HEK293 (cell line): ENCODE measurements around the gene RTBDN.
A peak's percentile ranks its signal among the peaks of the same experiment; 100 is the strongest.

Experiments used
- GLI2 ChIP-seq: fragments of 450-650 bp; formaldehyde crosslinking; IDR thresholded peaks from 2 replicates; pipeline ENCODE4; 2017; ENCODE audit warnings: missing biosample characterization, missing genetic modification characterization, low read depth, borderline replicate concordance
- GLIS2 ChIP-seq: fragments of 450-650 bp; formaldehyde crosslinking; IDR thresholded peaks from 2 replicates; pipeline ENCODE4 v1.5.1; 2016; ENCODE audit warnings: missing biosample characterization, missing genetic modification characterization
- HOXA7 ChIP-seq: sonication (generic); formaldehyde crosslinking; IDR thresholded peaks from 2 replicates; pipeline ENCODE4 v1.8.1; 2022; ENCODE audit warnings: missing genetic modification reagents, borderline replicate concordance
- KLF1 ChIP-seq: fragments of 450-650 bp; formaldehyde crosslinking; IDR thresholded peaks from 2 replicates; pipeline ENCODE4 v1.5.1; 2016; ENCODE audit warnings: missing biosample characterization, missing genetic modification characterization
- PRDM6 ChIP-seq: fragments of 450-650 bp; formaldehyde crosslinking; IDR thresholded peaks from 2 replicates; pipeline ENCODE4 v1.5.1; 2017; ENCODE audit warnings: missing biosample characterization, missing genetic modification characterization
- SETDB1 ChIP-seq: IDR thresholded peaks from one replicate; pipeline ENCODE4 v1.6.1; 2017; ENCODE audit warnings: mild to moderate bottlenecking, low read length, moderate library complexity, mixed read lengths; ENCODE audit not compliant: insufficient read length
- ZBTB11 ChIP-seq: fragments of 450-650 bp; formaldehyde crosslinking; conservative IDR thresholded peaks from 2 replicates; pipeline ENCODE4 v1.5.1; 2016; ENCODE audit warnings: low read depth, missing biosample characterization, missing genetic modification characterization
- ZBTB20 ChIP-seq: fragments of 450-650 bp; formaldehyde crosslinking; IDR thresholded peaks from 2 replicates; pipeline ENCODE4 v1.5.1; 2016; ENCODE audit warnings: missing biosample characterization, missing genetic modification characterization
- ZBTB44 ChIP-seq: fragments of 450-650 bp; IDR thresholded peaks from 2 replicates; pipeline ENCODE4 v1.5.1; 2018; ENCODE audit warnings: missing biosample characterization, mild to moderate bottlenecking, missing genetic modification characterization
- ZBTB7A ChIP-seq: fragments of 450-650 bp; formaldehyde crosslinking; IDR thresholded peaks from 2 replicates; pipeline ENCODE4 v1.5.1; 2016; ENCODE audit warnings: low read depth, missing biosample characterization, missing genetic modification characterization
- ZNF146 ChIP-seq: fragments of 450-650 bp; formaldehyde crosslinking; IDR thresholded peaks from 2 replicates; pipeline ENCODE4 v1.5.1; 2016; ENCODE audit warnings: missing biosample characterization, missing genetic modification characterization
- ZNF248 ChIP-seq: fragments of 450-650 bp; formaldehyde crosslinking; IDR thresholded peaks from 2 replicates; pipeline ENCODE4 v1.5.1; 2017; ENCODE audit warnings: missing biosample characterization, missing genetic modification characterization
- ZNF341 ChIP-seq: fragments of 450-650 bp; formaldehyde crosslinking; IDR thresholded peaks from 2 replicates; pipeline ENCODE4; 2016; ENCODE audit warnings: low read depth, missing biosample characterization, missing genetic modification characterization
- ZNF37A ChIP-seq: fragments of 450-650 bp; IDR thresholded peaks from 2 replicates; pipeline ENCODE4 v1.5.1; 2018; ENCODE audit warnings: missing biosample characterization, missing genetic modification characterization
- ZNF394 ChIP-seq: fragments of 450-650 bp; formaldehyde crosslinking; IDR thresholded peaks from 2 replicates; pipeline ENCODE4 v1.5.1; 2016; ENCODE audit warnings: missing biosample characterization, missing genetic modification characterization, mild to moderate bottlenecking, moderate library complexity, borderline replicate concordance
- ZNF426 ChIP-seq: fragments of 450-650 bp; formaldehyde crosslinking; IDR thresholded peaks from 2 replicates; pipeline ENCODE4 v1.5.1; 2017; ENCODE audit warnings: missing biosample characterization, missing genetic modification characterization, mild to moderate bottlenecking, inconsistent platforms, moderate library complexity
- ZNF513 ChIP-seq: fragments of 450-650 bp; IDR thresholded peaks from 2 replicates; pipeline ENCODE4 v1.5.1; 2018; ENCODE audit warnings: missing biosample characterization, missing genetic modification characterization
- ZNF530 ChIP-seq: fragments of 450-650 bp; formaldehyde crosslinking; IDR thresholded peaks from 2 replicates; pipeline ENCODE4 v1.5.1; 2016; ENCODE audit warnings: low read depth, missing biosample characterization, missing genetic modification characterization
- ZNF558 ChIP-seq: fragments of 450-650 bp; formaldehyde crosslinking; IDR thresholded peaks from 2 replicates; pipeline ENCODE4 v1.5.1; 2016; ENCODE audit warnings: missing biosample characterization, missing genetic modification characterization
- ZNF596 ChIP-seq: fragments of 450-650 bp; IDR thresholded peaks from 2 replicates; pipeline ENCODE4 v1.5.0; 2018; ENCODE audit warnings: missing biosample characterization, mild to moderate bottlenecking, missing genetic modification characterization, moderate library complexity
- ZNF621 ChIP-seq: fragments of 450-650 bp; formaldehyde crosslinking; IDR thresholded peaks from 2 replicates; pipeline ENCODE4 v1.5.1; 2017; ENCODE audit warnings: missing biosample characterization, missing genetic modification characterization
- ZNF626 ChIP-seq: fragments of 450-650 bp; sonication (Bioruptor Pico); formaldehyde crosslinking; IDR thresholded peaks from 2 replicates; pipeline ENCODE4 v1.5.1; 2018; ENCODE audit warnings: missing biosample characterization, missing genetic modification characterization, inconsistent platforms
- ZNF777 ChIP-seq: fragments of 450-650 bp; formaldehyde crosslinking; IDR thresholded peaks from 2 replicates; pipeline ENCODE4 v1.5.1; 2017; ENCODE audit warnings: missing biosample characterization, missing genetic modification characterization, borderline replicate concordance
- TF ChIP-seq, protein P1 (sequence below): fragments of 450-650 bp; formaldehyde crosslinking; IDR thresholded peaks from 2 replicates; pipeline ENCODE4 v1.5.1; 2016; ENCODE audit warnings: missing biosample characterization, missing genetic modification characterization
- TF ChIP-seq, protein P2 (sequence below): fragments of 450-650 bp; formaldehyde crosslinking; IDR thresholded peaks from 2 replicates; pipeline ENCODE4 v1.5.1; 2016; ENCODE audit warnings: missing biosample characterization, missing genetic modification characterization

RTBDN gene

DNA sequence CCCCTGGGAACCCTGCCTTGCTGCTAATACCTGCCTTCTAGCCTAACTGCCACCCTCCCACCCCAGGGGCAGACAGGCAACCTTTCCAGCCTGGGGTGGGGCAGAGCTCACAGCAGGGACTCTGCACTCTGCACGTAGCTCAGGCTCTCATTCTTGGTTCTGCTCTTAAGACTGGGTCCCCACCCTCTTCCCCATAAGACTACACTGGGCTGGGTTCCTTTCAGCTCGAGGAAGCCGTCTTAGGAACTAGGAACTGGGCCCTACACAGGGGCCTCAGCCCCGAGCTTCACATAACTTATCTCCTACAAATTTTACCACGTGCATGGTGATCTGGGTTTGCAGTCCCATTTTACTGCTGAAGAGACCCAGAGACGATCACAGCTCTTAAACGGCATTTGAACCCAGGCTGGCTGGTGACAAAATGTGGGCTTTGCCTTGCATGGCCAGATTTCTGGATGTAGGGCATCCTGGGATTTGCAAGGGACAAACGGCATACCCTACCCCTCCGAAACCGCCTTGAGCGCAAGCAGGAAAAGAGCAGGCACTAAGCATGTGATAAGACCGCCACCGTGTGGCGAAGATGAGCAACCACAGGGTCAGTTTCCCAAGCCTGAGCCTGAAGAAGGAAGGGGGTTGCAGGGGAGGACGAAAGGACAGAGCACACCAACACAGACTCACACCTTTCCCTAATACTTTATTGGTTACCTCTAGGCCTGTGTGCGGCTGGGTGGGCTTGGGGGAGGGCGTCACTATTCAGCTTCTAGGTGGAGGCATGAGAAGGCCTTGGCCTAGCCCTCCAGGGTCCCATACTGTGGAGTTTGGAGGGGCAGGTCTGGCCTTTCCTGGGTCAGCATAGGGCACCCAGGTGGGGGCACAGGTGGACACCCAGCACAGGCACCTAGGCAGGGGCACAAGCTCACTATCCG is 38.0 kb downstream of the RTBDN start (continued):
- peak; percentile 47; the same call in 1 of the 2 replicates for TF ChIP-seq ZBTB11 (tag by site-specific recombination)
- TF ChIP-seq ZNF426 (tag by site-specific recombination), result no peak
- no peak for TF ChIP-seq ZBTB20 (tag by site-specific recombination)
- TF ChIP-seq, protein P1, sequence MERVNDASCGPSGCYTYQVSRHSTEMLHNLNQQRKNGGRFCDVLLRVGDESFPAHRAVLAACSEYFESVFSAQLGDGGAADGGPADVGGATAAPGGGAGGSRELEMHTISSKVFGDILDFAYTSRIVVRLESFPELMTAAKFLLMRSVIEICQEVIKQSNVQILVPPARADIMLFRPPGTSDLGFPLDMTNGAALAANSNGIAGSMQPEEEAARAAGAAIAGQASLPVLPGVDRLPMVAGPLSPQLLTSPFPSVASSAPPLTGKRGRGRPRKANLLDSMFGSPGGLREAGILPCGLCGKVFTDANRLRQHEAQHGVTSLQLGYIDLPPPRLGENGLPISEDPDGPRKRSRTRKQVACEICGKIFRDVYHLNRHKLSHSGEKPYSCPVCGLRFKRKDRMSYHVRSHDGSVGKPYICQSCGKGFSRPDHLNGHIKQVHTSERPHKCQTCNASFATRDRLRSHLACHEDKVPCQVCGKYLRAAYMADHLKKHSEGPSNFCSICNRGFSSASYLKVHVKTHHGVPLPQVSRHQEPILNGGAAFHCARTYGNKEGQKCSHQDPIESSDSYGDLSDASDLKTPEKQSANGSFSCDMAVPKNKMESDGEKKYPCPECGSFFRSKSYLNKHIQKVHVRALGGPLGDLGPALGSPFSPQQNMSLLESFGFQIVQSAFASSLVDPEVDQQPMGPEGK, result no peak; the same call in 1 of the 2 replicates
- TF ChIP-seq ZNF394 (tag by site-specific recombination), result no peak
- TF ChIP-seq ZNF530, result no peak
- TF ChIP-seq ZBTB44 (tag by site-specific recombination), result no peak
- TF ChIP-seq, protein P2, sequence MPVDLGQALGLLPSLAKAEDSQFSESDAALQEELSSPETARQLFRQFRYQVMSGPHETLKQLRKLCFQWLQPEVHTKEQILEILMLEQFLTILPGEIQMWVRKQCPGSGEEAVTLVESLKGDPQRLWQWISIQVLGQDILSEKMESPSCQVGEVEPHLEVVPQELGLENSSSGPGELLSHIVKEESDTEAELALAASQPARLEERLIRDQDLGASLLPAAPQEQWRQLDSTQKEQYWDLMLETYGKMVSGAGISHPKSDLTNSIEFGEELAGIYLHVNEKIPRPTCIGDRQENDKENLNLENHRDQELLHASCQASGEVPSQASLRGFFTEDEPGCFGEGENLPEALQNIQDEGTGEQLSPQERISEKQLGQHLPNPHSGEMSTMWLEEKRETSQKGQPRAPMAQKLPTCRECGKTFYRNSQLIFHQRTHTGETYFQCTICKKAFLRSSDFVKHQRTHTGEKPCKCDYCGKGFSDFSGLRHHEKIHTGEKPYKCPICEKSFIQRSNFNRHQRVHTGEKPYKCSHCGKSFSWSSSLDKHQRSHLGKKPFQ (tag by site-specific recombination), result peak; percentile 81
- TF ChIP-seq ZNF248 (tag by site-specific recombination), result no peak
- no peak for TF ChIP-seq ZNF626
- no peak for TF ChIP-seq ZNF37A (tag by site-specific recombination)
- TF ChIP-seq GLI2 (tag by site-specific recombination), result no peak
- peak; percentile 25; the same call in 1 of the 2 replicates for TF ChIP-seq ZNF558 (tag by site-specific recombination)
- TF ChIP-seq HOXA7 (CRISPR knock-in tag), result no peak
- TF ChIP-seq ZNF596 (tag by site-specific recombination), result no peak
- TF ChIP-seq ZNF621 (tag by site-specific recombination), result no peak
- no peak for TF ChIP-seq ZNF146 (tag by site-specific recombination)
- TF ChIP-seq PRDM6 (tag by site-specific recombination), result no peak
- no peak for TF ChIP-seq ZNF777 (tag by site-specific recombination)
- no peak for TF ChIP-seq SETDB1
- peak; percentile 86 for TF ChIP-seq KLF1
- no peak; the same call in 1 of the 2 replicates for TF ChIP-seq ZBTB7A (tag by site-specific recombination)
- TF ChIP-seq GLIS2 (tag by site-specific recombination), result no peak
- TF ChIP-seq ZNF513 (tag by site-specific recombination), result no peak
- no peak for TF ChIP-seq ZNF341 (tag by site-specific recombination)
